ENCODE data around the gene HELZ. TPM values are rescaled to one million over a fixed set of nuclear protein-coding genes. Genes with fewer than 3 reads are reported as not detected.

HELZ gene
- polyA plus RNA-seq, 1 donor, result 25.7 TPM

DNA sequence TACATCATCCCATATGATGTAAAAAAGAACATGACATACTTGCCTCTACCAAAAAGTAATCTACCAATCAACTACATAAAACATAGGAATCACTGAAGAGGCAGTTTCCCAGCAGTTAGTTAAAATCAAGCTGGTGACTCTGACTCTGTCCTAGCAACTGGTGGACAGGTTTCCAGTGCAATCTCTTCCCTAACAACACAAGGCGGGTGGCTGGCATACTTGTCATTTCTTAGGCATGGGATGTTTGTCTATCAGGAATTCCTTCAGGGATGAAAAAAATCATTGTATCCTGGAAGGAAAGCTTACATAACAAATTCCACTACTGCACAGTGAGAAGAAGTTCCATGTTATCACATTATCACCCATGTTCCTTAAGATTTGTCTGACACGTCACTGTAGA, 50.9 kb downstream of the HELZ start:
- no peak overlapping the region for H3K4me3 ChIP-seq (ENCODE audit: low read length)
- no peak for DNase-seq
- peaks cover 27% of the 10 kb centered on the region for H3K36me3 ChIP-seq (ENCODE audit: control insufficient read depth, insufficient read depth, low read length)
- no CpG with 5 or more reads among the region's 2 CpGs for WGBS (ENCODE audit: insufficient coverage, low lambda C conversion rate)
- H3K27me3 ChIP-seq (ENCODE audit: control insufficient read depth, insufficient read depth, low read length), result no peaks in the 10 kb centered on the region
- H3K27ac ChIP-seq (ENCODE audit: low read length), result no peak overlapping the region
- H3K9me3 ChIP-seq (ENCODE audit: control insufficient read depth, low read depth, low read length), result no peaks in the 10 kb centered on the region
- no peaks in the 10 kb centered on the region for H3K4me1 ChIP-seq (ENCODE audit: control insufficient read depth, insufficient read depth, low read length)

DNA sequence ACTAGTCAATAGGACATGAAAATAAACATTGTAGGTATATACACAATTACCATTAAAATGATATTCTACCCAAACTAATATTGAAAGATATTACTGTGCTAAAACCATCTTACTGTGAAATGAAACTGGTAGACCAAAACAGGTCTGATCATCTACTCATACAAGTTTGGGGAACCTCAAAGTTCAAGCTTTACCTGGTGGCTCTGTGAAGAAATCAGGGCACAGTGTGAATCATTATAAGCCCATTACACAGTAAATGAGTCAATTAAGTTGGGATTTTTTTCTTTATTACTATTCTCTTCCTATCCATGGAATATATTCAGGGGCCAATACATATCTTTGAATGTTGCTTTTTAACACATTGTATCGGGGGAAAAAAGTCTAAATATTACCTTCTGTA, 57.1 kb downstream of the HELZ start:
- H3K4me3 ChIP-seq (ENCODE audit: low read length), result no peak overlapping the region
- H3K4me1 ChIP-seq (ENCODE audit: control insufficient read depth, insufficient read depth, low read length), result no peaks in the 10 kb centered on the region
- H3K9me3 ChIP-seq (ENCODE audit: control insufficient read depth, low read depth, low read length), result no peaks in the 10 kb centered on the region
- no peak for DNase-seq
- no CpG with 5 or more reads among the region's 1 CpG for WGBS (ENCODE audit: insufficient coverage, low lambda C conversion rate)
- peaks cover 23% of the 10 kb centered on the region for H3K36me3 ChIP-seq (ENCODE audit: control insufficient read depth, insufficient read depth, low read length)
- H3K27ac ChIP-seq (ENCODE audit: low read length), result no peak overlapping the region
- no peaks in the 10 kb centered on the region for H3K27me3 ChIP-seq (ENCODE audit: control insufficient read depth, insufficient read depth, low read length)

DNA sequence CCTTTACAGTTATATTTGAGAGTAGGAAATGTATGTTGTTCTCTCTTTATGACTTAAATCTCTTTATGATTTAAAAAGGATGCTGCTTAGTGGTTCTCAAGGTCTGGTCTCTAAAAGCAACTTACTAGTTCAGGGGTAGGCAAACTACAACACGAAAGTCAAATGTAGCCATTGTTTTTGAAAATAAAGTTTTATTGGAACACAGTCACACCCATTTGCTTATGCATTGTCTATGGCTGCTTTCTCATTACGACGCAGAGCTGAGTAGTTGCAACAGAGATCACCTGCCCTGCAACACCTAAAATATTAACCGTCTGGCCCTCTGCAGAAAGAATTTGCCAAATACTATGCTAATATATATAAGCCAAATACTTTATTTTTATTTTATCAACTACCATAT, 58.2 kb downstream of the HELZ start:
- Histone ChIP-seq H3K4me1 (ENCODE audit: control insufficient read depth, insufficient read depth, low read length) (no peaks in the 10 kb centered on the region), H3K27me3 (ENCODE audit: control insufficient read depth, insufficient read depth, low read length) (no peaks in the 10 kb centered on the region), H3K4me3 (ENCODE audit: low read length) (no peak overlapping the region), H3K27ac (ENCODE audit: low read length) (no peak overlapping the region), H3K36me3 (ENCODE audit: control insufficient read depth, insufficient read depth, low read length) (peaks cover 25% of the 10 kb centered on the region), H3K9me3 (ENCODE audit: control insufficient read depth, low read depth, low read length) (no peaks in the 10 kb centered on the region)
- WGBS (ENCODE audit: insufficient coverage, low lambda C conversion rate), result 96% methylated on average over 3 of the region's 4 CpGs
- no peak for DNase-seq

DNA sequence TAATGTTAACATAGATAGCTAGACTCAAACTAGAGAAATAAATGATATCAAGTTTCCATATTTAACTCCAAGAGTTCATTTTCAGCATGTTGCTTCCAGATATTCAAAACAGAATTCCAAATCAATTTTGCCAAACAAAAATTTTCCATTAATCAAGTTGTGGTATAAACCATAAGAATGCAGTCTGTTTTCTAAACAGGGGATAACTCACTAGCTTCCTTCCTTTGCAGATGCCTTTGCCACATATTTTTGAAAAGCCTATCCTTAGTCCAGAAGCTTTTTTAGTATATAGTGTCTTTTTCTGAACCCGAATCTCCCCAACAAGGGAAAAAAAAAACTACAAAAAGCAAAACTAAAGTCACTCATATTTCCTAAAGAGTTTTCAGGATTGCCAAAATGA, 61.5 kb downstream of the HELZ start:
- Histone ChIP-seq H3K36me3 (ENCODE audit: control insufficient read depth, insufficient read depth, low read length) (peaks cover 15% of the 10 kb centered on the region), H3K27me3 (ENCODE audit: control insufficient read depth, insufficient read depth, low read length) (no peaks in the 10 kb centered on the region), H3K4me1 (ENCODE audit: control insufficient read depth, insufficient read depth, low read length) (no peaks in the 10 kb centered on the region), H3K9me3 (ENCODE audit: control insufficient read depth, low read depth, low read length) (no peaks in the 10 kb centered on the region), H3K4me3 (ENCODE audit: low read length) (no peak overlapping the region), H3K27ac (ENCODE audit: low read length) (no peak overlapping the region)
- WGBS (ENCODE audit: insufficient coverage, low lambda C conversion rate), result 100% methylated on average over 1 of the region's 1 CpG
- DNase-seq, result no peak

DNA sequence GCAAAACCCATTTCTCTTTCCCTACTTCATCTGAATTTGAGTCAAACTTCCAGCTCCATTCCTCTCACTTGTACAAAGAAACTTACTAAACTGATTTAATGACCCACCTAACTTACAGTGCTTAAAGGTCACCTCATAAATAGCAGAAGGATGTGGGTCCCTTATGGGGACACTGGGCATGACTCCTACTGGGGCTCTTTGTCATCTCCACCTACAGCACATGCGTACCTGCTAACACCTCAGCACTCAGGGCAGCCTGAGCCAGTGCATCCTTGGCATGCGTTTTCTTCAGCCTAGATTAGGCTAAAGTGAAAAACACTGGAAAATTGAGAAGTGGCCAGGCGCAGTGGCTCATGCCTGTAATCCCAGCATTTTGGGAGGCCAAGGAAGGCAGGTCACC, 63.2 kb downstream of the HELZ start:
- H3K27ac ChIP-seq (ENCODE audit: low read length), result no peak overlapping the region
- no CpG with 5 or more reads among the region's 3 CpGs for WGBS (ENCODE audit: insufficient coverage, low lambda C conversion rate)
- no peaks in the 10 kb centered on the region for H3K27me3 ChIP-seq (ENCODE audit: control insufficient read depth, insufficient read depth, low read length)
- no peaks in the 10 kb centered on the region for H3K4me1 ChIP-seq (ENCODE audit: control insufficient read depth, insufficient read depth, low read length)
- H3K36me3 ChIP-seq (ENCODE audit: control insufficient read depth, insufficient read depth, low read length), result peaks cover 12% of the 10 kb centered on the region
- no peak for DNase-seq
- no peak overlapping the region for H3K4me3 ChIP-seq (ENCODE audit: low read length)
- no peaks in the 10 kb centered on the region for H3K9me3 ChIP-seq (ENCODE audit: control insufficient read depth, low read depth, low read length)

DNA sequence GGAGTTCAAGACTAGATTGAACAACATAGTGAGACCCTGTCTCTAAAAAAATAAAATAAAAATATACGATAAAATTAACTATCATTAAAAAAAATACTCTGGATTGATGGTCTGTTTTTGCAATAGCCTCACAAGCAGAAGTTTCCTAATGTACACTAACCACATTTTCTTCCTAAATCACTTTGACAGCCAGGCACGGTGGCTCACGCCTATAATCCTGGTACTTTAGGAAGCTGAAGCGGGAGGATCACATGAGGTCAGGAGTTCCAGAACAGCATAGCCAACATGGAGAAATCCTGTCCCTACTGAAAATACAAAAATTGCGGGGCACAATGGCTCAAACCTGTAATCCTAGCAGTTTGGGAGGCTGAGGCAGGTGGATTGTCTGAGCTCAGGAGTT, 64.7 kb downstream of the HELZ start:
- H3K4me3 ChIP-seq (ENCODE audit: low read length), result no peak overlapping the region
- no peak for DNase-seq
- no peaks in the 10 kb centered on the region for H3K4me1 ChIP-seq (ENCODE audit: control insufficient read depth, insufficient read depth, low read length)
- peaks cover 23% of the 10 kb centered on the region for H3K36me3 ChIP-seq (ENCODE audit: control insufficient read depth, insufficient read depth, low read length)
- 100% methylated on average over 1 of the region's 5 CpGs for WGBS (ENCODE audit: insufficient coverage, low lambda C conversion rate)
- no peak overlapping the region for H3K27ac ChIP-seq (ENCODE audit: low read length)
- no peaks in the 10 kb centered on the region for H3K9me3 ChIP-seq (ENCODE audit: control insufficient read depth, low read depth, low read length)
- H3K27me3 ChIP-seq (ENCODE audit: control insufficient read depth, insufficient read depth, low read length), result no peaks in the 10 kb centered on the region

DNA sequence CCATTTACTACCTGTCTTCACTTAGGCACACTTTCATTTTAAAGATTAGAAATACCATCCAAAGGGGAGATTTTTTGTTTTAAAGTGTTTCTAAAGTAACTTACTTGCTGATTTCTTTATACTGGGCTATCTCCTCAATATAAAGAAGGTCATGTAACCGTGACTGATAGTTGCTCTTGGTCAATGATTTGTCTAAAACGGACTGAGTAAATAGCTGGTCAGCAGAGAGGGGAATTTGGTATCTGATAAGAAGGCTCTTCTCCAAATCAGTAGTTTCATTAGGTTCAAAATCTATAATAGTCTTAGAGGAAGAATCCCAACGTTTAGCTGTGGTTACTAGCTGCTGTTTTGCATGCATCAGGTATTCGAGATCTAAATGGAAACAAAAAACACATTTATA, 66.4 kb downstream of the HELZ start:
- Histone ChIP-seq H3K27ac (ENCODE audit: low read length) (no peak overlapping the region), H3K9me3 (ENCODE audit: control insufficient read depth, low read depth, low read length) (no peaks in the 10 kb centered on the region), H3K36me3 (ENCODE audit: control insufficient read depth, insufficient read depth, low read length) (peaks cover 29% of the 10 kb centered on the region), H3K4me1 (ENCODE audit: control insufficient read depth, insufficient read depth, low read length) (no peaks in the 10 kb centered on the region), H3K27me3 (ENCODE audit: control insufficient read depth, insufficient read depth, low read length) (no peaks in the 10 kb centered on the region), H3K4me3 (ENCODE audit: low read length) (no peak overlapping the region)
- WGBS (ENCODE audit: insufficient coverage, low lambda C conversion rate), result 50% methylated on average over 1 of the region's 4 CpGs
- DNase-seq, result no peak

DNA sequence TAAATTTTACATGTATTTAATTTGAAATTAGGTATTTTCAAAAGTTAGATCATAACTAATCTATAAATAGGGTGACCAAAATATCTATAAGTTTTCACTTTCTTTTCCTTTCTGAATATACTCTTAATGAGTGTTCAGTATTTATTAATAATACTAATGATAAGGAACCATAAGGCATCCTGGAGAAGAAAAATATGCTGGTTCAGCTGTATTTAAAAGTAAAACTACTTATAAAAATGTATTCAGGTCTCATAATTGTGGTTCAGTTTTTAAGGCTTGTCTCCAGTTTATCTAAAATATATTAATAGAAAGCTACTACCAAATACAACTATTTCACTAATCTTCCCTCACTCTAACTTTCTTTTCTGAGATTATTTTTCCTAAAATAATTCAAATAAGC, 67.3 kb downstream of the HELZ start:
- H3K36me3 ChIP-seq (ENCODE audit: control insufficient read depth, insufficient read depth, low read length), result peaks cover 32% of the 10 kb centered on the region
- no peak overlapping the region for H3K4me3 ChIP-seq (ENCODE audit: low read length)
- H3K4me1 ChIP-seq (ENCODE audit: control insufficient read depth, insufficient read depth, low read length), result no peaks in the 10 kb centered on the region
- H3K9me3 ChIP-seq (ENCODE audit: control insufficient read depth, low read depth, low read length), result no peaks in the 10 kb centered on the region
- no peaks in the 10 kb centered on the region for H3K27me3 ChIP-seq (ENCODE audit: control insufficient read depth, insufficient read depth, low read length)
- DNase-seq, result no peak
- H3K27ac ChIP-seq (ENCODE audit: low read length), result no peak overlapping the region

DNA sequence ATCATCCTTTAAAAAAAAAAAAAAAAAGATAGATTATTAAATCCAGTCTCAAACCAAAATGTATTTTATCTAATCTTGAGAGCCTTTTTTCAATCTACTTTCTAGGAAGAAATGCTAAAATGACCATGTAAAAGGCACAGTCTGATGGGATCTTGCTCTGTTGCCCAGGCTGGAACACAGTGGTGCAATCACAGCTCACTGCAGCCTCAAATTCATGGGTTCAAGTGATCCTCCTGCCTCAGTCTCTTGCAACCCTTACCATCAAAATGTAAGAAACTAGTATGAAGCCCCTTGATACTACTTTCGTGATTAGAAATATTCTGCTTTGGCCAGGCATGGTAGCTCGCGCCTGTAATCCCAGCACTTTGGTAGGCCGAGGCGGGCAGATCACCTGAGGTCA, 70.8 kb downstream of the HELZ start:
- Histone ChIP-seq H3K9me3 (ENCODE audit: control insufficient read depth, low read depth, low read length) (no peaks in the 10 kb centered on the region), H3K4me3 (ENCODE audit: low read length) (no peak overlapping the region), H3K27me3 (ENCODE audit: control insufficient read depth, insufficient read depth, low read length) (no peaks in the 10 kb centered on the region), H3K36me3 (ENCODE audit: control insufficient read depth, insufficient read depth, low read length) (peaks cover 50% of the 10 kb centered on the region), H3K4me1 (ENCODE audit: control insufficient read depth, insufficient read depth, low read length) (no peaks in the 10 kb centered on the region), H3K27ac (ENCODE audit: low read length) (no peak overlapping the region)
- WGBS (ENCODE audit: insufficient coverage, low lambda C conversion rate), result no CpG with 5 or more reads among the region's 5 CpGs
- no peak for DNase-seq

DNA sequence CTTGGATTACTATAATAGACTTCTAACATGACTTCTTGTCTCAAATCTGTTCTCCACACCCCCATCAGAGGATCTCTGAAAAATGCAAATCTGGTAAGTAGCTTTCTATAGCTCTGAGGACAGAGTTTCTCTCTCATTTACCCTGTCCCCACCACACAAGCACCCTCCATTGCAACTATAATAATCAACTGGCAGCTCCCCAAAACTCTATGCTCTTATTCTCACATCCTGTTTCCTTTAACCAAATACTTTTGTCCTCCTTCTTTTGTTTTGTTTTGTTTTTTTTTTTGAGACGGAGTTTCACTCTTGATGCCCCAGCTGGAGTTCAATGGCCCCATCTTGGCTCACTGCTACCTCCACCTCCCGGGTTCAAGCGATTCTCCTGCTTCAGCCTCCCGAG, 73.4 kb downstream of the HELZ start:
- DNase-seq, result no peak
- Histone ChIP-seq H3K36me3 (ENCODE audit: control insufficient read depth, insufficient read depth, low read length) (peaks cover 50% of the 10 kb centered on the region), H3K27me3 (ENCODE audit: control insufficient read depth, insufficient read depth, low read length) (no peaks in the 10 kb centered on the region), H3K27ac (ENCODE audit: low read length) (no peak overlapping the region), H3K9me3 (ENCODE audit: control insufficient read depth, low read depth, low read length) (no peaks in the 10 kb centered on the region), H3K4me1 (ENCODE audit: control insufficient read depth, insufficient read depth, low read length) (no peaks in the 10 kb centered on the region), H3K4me3 (ENCODE audit: low read length) (no peak overlapping the region)
- no CpG with 5 or more reads among the region's 4 CpGs for WGBS (ENCODE audit: insufficient coverage, low lambda C conversion rate)

DNA sequence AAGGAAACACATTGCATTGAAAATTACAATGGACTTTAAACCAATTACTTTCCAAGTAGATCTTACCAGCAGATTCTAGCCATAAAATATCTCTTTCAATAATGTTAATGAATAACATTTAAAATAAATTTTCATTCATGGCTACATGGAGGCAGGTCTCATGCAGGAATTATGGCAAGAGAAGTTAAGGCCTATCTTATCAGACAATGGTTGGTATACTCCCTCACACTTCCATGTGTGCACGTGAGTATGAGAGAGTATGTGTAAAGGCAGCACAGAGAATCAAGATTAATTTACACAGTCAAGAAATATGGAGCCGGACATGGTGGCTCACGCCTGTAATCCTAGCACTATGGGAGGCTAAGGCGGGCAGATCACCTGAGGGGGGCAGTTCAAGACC, 76.5 kb downstream of the HELZ start:
- Histone ChIP-seq H3K27ac (ENCODE audit: low read length) (no peak overlapping the region), H3K27me3 (ENCODE audit: control insufficient read depth, insufficient read depth, low read length) (no peaks in the 10 kb centered on the region), H3K36me3 (ENCODE audit: control insufficient read depth, insufficient read depth, low read length) (peaks cover 57% of the 10 kb centered on the region), H3K4me3 (ENCODE audit: low read length) (no peak overlapping the region), H3K9me3 (ENCODE audit: control insufficient read depth, low read depth, low read length) (no peaks in the 10 kb centered on the region), H3K4me1 (ENCODE audit: control insufficient read depth, insufficient read depth, low read length) (no peaks in the 10 kb centered on the region)
- WGBS (ENCODE audit: insufficient coverage, low lambda C conversion rate), result no CpG with 5 or more reads among the region's 4 CpGs
- DNase-seq, result peak; percentile 17 to 51

Measured in large intestine (tissue), 3 donors.